ENCODE results near the gene PYGO1. TPM values are rescaled to one million over a fixed set of nuclear protein-coding genes. Genes with fewer than 3 reads are reported as not detected.
"Not testable (repeated sequence)": the region's sequence is repeated elsewhere in the genome, so short reads cannot be mapped to it uniquely, and the experiment has no call there.

Gene PYGO1
- total and polyA plus RNA-seq, 5 donors, result 1.7 to 8.2 (median 7.5) TPM

DNA sequence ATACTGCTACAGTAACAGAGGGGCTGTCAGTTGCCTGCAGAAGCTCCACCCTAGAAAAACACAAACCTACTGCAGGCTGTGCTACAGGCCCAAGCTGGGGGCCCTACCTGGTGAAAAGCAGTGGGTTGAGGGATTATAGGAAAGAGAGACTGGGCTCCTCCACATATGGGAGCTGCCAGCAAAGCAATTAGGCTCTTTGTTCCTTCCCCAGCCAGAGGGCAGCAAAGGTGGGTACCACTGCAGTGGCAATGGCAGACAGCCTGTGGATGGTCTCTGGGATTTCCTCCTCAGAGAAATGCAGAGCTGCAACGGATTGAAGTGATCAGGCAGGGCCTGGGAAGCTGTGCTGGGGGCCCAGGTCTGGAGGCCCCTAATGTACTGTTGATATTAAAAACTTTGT is 61.0 kb downstream of the PYGO1 start:
- no peaks in the 10 kb centered on the region for H3K27me3 ChIP-seq (ENCODE audit: control insufficient read depth, insufficient read depth)
- no peaks in the 10 kb centered on the region for H3K4me1 ChIP-seq (ENCODE audit: control insufficient read depth, insufficient read depth, low read length)
- WGBS, result 80% methylated on average over 1 of the region's 1 CpG
- DNase-seq (no peak), ATAC-seq (no peak)
- intact Hi-C loops (cut with DNase I), result loop anchor here in 2 of 4 donors (10.0 kb wide), 1 partner anchor 118 kb away; no protein-coding TSS in a partner anchor
- no peaks in the 10 kb centered on the region for H3K9me3 ChIP-seq (ENCODE audit: control insufficient read depth, low read length)
- H3K27ac ChIP-seq (ENCODE audit: low read length), result no peak overlapping the region
- H3K4me3 ChIP-seq (ENCODE audit: low read length), result no peak overlapping the region

DNA sequence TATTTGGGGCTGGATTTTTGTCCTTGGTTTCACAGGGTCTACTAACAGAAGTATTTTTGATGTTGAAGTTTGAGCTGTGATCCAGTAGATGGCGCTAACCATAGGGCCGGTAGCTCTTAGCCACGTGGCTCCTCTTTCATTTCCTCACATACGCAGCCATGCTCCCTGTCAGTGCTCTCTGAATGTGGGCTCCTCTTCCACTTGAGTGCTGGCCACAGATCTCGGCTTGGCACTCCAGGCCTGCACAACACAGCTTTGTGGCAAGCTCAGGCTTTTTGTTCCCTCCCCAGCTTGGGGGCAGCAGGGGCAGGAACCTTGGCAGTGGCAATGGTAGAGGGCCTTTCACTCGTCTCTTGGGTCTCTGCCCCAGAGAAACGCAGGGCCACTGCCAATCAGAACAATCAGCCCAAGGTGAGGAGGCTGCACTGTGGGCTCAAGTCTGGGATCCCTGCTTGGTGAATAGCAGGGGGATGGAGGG is 61.5 kb downstream of the PYGO1 start:
- peak; percentile 47 to 64 for ATAC-seq
- WGBS, result 27% methylated on average over 7 of the region's 7 CpGs
- intact Hi-C loops (cut with DNase I), result loop anchor here in 2 of 4 donors (10.0 kb wide), 1 partner anchor 118 kb away; no protein-coding TSS in a partner anchor
- Histone ChIP-seq H3K4me1 (ENCODE audit: control insufficient read depth, insufficient read depth, low read length) (no peaks in the 10 kb centered on the region), H3K4me3 (ENCODE audit: low read length) (no peak overlapping the region), H3K9me3 (ENCODE audit: control insufficient read depth, low read length) (no peaks in the 10 kb centered on the region), H3K27me3 (ENCODE audit: control insufficient read depth, insufficient read depth) (no peaks in the 10 kb centered on the region), H3K27ac (ENCODE audit: low read length) (no peak overlapping the region)
- peak in 2 of 3 donors; percentile 18 to 44 for DNase-seq

DNA sequence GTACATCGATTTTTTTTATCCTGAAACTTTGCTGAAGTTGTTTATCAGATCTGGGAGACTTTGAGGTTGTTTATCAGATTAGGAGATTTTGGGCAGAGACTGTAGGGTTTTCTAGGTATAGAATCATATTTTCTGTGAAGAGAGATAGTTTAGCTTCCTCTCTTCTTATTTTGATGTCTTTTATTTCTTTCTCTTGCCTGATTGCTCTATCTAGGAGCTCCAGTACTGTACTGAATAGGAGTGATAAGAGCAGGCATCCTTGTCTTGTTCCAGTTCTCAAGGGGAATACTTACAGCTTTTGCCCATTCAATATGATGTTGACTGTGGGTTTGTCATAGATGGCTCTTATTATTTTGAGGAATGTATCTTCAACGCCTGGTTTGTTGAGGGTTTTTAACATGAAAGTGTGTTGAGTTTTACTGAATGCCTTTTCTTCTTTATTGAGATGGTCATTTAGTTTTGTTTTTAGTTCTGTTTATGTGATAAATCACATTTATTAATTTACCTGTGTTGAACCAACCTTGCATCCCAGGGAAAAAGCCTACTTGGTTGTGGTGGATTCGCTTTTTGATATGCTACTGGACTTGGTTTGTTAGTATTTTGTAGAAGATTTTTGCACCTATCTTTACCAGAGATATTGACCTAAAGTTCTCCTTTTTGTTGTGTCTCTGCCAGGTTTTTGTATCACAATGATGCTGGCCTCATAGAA is 65.2 kb downstream of the PYGO1 start:
- intact Hi-C loops (cut with DNase I), result loop anchor here in 2 of 4 donors (10.0 kb wide), 1 partner anchor 122 kb away; no protein-coding TSS in a partner anchor
- Histone ChIP-seq H3K4me3 (ENCODE audit: low read length) (no peak overlapping the region), H3K27me3 (ENCODE audit: control insufficient read depth, insufficient read depth) (no peaks in the 10 kb centered on the region), H3K27ac (ENCODE audit: low read length) (no peak overlapping the region), H3K9me3 (ENCODE audit: control insufficient read depth, low read length) (no peaks in the 10 kb centered on the region), H3K4me1 (ENCODE audit: control insufficient read depth, insufficient read depth, low read length) (no peaks in the 10 kb centered on the region)
- 72% methylated on average over 3 of the region's 3 CpGs for WGBS
- DNase-seq, result no peak
- ATAC-seq, result no peak

DNA sequence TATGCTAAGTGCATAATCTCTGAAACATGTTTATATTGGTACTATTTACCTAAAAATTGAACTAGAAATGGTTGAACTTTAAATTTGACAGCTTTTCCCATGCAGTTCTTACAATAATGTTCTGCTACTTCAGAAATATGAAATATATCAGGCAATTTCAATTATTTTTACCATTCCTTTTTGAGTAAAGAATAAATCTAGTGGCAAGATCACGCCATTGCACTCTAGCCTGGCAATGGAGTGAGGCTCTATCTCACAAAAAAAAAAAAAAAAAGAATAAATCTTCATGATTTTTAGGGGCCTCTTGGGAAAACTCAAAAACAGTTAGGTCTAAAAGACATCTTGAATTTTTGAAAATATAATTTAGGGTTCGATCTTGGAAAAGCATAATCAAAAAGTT is 69.5 kb downstream of the PYGO1 start:
- ATAC-seq (no peak), DNase-seq (no peak)
- WGBS, result 86% methylated on average over 2 of the region's 2 CpGs
- intact Hi-C loops (cut with DNase I), result no loop called here
- H3K27ac ChIP-seq (ENCODE audit: low read length), result no peak overlapping the region
- no peaks in the 10 kb centered on the region for H3K4me1 ChIP-seq (ENCODE audit: control insufficient read depth, insufficient read depth, low read length)
- no peaks in the 10 kb centered on the region for H3K9me3 ChIP-seq (ENCODE audit: control insufficient read depth, low read length)
- no peaks in the 10 kb centered on the region for H3K27me3 ChIP-seq (ENCODE audit: control insufficient read depth, insufficient read depth)
- H3K4me3 ChIP-seq (ENCODE audit: low read length), result no peak overlapping the region

DNA sequence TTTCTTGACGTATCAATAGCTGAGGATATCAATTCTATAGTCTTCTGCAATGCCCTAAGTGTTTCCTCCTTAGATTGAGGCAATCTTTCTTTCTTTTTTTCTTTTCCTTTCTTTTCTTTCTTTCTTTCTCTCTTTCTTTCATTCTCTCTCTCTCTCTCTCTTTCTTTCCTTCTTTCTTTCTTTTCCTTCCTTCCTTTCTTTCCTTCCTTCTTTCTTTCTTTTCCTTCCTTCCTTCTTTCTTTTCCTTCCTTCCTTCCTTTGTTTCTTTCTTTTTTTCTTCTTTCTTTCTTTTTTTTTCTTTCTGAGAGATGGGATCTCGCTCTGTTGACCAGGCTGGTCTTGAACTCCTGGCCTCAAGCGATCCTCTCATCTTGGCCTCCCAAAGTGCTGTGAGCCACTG is 70.1 kb downstream of the PYGO1 start:
- no peak for DNase-seq
- Histone ChIP-seq H3K4me1 (ENCODE audit: control insufficient read depth, insufficient read depth, low read length) (no peaks in the 10 kb centered on the region), H3K4me3 (ENCODE audit: low read length) (no peak overlapping the region), H3K27ac (ENCODE audit: low read length) (no peak overlapping the region), H3K27me3 (ENCODE audit: control insufficient read depth, insufficient read depth) (no peaks in the 10 kb centered on the region), H3K9me3 (ENCODE audit: control insufficient read depth, low read length) (no peaks in the 10 kb centered on the region)
- ATAC-seq, result no peak
- 72% methylated on average over 3 of the region's 3 CpGs for WGBS
- intact Hi-C loops (cut with DNase I), result no loop called here

DNA sequence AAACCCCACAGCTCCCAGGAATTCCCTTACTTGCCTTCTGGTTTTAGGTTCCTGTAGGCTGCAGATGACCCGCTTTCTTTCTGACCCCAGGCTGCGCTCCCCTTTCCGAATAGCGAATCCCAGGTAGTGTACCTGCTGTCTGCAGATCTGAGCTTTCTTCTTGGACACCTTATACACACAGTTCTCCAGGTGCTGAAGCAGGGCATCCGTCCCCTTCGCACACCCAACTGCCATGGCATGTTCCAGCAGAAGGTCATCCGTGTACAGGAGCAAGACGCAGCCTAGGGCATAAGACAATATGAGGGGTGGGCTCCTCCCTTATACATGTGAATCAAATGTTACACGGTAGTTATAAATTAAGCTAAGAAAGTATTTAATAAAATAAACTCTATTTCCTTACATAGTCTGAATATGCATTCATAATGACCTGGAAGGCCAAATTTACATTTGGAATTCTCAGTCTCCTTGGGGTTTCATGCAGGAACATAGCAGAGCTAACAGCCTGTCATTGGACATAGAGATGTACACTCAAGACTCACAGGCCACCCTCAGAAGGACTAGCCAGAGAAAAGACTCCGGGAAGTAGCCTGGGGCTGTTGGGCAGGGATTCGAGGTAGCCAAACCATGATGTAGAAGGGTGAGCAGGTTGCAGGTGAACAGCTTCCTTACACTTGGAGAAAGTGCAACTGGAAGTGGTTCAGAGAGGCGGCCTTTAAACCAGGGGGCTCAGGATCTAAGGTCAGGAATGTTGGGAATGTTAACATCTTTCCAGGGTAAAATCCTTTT is 72.0 kb downstream of the PYGO1 start:
- H3K27me3 ChIP-seq (ENCODE audit: control insufficient read depth, insufficient read depth), result no peaks in the 10 kb centered on the region

DNA sequence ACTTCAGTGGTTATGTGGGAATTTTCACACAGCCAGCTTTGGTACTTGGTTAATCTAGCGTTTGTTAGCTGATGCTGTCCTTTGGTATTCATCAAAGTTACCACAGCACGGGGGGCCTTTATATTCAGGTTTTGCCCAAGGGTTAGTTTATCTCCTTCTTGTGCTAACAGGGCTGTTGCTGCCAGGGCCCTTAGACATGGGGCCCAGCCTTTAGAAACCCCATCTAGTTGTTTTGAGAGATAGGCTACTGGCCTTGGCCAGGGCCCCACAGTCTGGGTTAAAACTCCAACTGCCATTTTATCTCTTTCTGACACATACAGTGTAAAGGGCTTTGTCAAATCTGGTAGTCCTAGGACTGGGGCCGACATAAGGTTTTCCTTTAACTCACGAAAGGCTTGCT is 72.7 kb downstream of the PYGO1 start:
- H3K4me3 ChIP-seq (ENCODE audit: low read length), result no peak overlapping the region
- H3K27ac ChIP-seq (ENCODE audit: low read length), result no peak overlapping the region
- DNase-seq, result no peak
- H3K4me1 ChIP-seq (ENCODE audit: control insufficient read depth, insufficient read depth, low read length), result no peaks in the 10 kb centered on the region
- H3K9me3 ChIP-seq (ENCODE audit: control insufficient read depth, low read length), result no peaks in the 10 kb centered on the region
- intact Hi-C loops (cut with DNase I), result no loop called here
- no peak for ATAC-seq
- no peaks in the 10 kb centered on the region for H3K27me3 ChIP-seq (ENCODE audit: control insufficient read depth, insufficient read depth)
- 71% methylated on average over 4 of the region's 4 CpGs for WGBS

More for the DNA sequence above, 72.0 kb downstream of the PYGO1 start:
- no peaks in the 10 kb centered on the region for H3K9me3 ChIP-seq (ENCODE audit: control insufficient read depth, low read length)
- no peak overlapping the region for H3K27ac ChIP-seq (ENCODE audit: low read length)
- no peak for DNase-seq
- WGBS, result 93% methylated on average over 12 of the region's 12 CpGs
- ATAC-seq, result no peak
- no peak overlapping the region for H3K4me3 ChIP-seq (ENCODE audit: low read length)
- H3K4me1 ChIP-seq (ENCODE audit: control insufficient read depth, insufficient read depth, low read length), result no peaks in the 10 kb centered on the region
- intact Hi-C loops (cut with DNase I), result no loop called here

DNA sequence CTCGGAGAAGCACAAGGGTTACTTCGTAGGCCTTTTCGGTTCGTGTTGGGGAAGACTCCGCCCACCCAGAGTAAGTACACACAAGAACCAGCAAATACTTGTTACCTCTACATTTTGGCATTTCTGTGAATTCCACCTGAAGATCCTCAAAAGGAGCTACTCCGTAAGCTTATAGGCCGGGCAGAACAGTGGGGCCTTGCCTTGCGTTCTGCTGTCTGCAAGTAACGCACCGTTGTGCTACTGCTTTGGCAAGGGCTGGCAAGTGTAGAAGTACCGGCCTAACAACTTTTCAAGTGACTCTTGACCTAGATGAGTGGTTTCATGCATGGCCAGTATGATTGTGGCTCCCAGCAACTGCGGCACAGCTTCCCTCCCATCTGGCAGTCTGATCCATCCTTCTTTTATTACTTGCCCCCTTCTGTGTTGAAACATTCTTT is 73.7 kb downstream of the PYGO1 start:
- Histone ChIP-seq H3K27me3 (ENCODE audit: control insufficient read depth, insufficient read depth) (no peaks in the 10 kb centered on the region), H3K4me3 (ENCODE audit: low read length) (no peak overlapping the region), H3K27ac (ENCODE audit: low read length) (no peak overlapping the region), H3K9me3 (ENCODE audit: control insufficient read depth, low read length) (no peaks in the 10 kb centered on the region), H3K4me1 (ENCODE audit: control insufficient read depth, insufficient read depth, low read length) (no peaks in the 10 kb centered on the region)
- WGBS, result 93% methylated on average over 12 of the region's 12 CpGs
- intact Hi-C loops (cut with DNase I), result no loop called here
- no peak for ATAC-seq
- DNase-seq, result no peak

DNA sequence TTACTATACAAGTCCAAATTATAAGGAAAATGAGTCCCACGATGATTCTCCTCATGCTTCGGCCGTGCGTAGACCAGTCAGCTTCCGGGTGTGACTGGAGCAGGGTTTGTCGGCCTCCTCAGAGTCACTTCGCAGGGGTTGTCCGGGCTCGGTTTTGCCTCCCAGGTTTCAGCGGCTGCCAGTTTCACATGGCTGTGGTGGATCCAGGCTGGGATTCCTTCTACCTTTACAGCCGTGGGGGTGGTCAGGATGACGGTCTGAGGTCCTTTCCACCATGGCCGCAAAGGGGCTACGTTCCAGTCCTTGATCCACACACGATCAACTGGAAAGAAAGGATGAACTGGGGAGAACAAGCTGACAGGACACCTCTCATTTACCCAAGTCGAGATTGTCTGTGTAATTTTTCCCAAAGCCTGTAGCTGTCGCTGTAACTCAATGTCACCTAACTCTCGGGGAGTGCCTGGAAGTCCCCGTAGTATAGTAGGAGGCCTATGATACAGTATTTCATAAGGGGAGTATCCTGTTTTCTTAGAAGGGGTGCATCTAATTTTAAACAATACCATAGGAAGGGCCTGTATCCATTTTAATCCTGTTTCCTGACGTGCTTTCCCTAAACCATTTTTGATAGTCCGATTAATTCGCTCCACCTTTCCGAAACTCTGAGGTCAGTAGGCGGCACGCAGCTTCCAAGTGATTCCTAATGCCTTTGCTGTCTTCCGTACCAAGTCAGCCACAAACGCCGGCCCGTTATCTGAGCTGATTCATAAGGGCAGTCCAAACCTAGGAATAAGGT is 74.3 kb downstream of the PYGO1 start:
- H3K27me3 ChIP-seq (ENCODE audit: control insufficient read depth, insufficient read depth); H3K4me1 ChIP-seq (ENCODE audit: control insufficient read depth, insufficient read depth, low read length); H3K4me3 ChIP-seq (ENCODE audit: low read length); intact Hi-C loops (cut with DNase I); H3K27ac ChIP-seq (ENCODE audit: low read length); ATAC-seq; H3K9me3 ChIP-seq (ENCODE audit: control insufficient read depth, low read length); DNase-seq: not testable (repeated sequence)
- 69% methylated on average over 29 of the region's 29 CpGs for WGBS

DNA sequence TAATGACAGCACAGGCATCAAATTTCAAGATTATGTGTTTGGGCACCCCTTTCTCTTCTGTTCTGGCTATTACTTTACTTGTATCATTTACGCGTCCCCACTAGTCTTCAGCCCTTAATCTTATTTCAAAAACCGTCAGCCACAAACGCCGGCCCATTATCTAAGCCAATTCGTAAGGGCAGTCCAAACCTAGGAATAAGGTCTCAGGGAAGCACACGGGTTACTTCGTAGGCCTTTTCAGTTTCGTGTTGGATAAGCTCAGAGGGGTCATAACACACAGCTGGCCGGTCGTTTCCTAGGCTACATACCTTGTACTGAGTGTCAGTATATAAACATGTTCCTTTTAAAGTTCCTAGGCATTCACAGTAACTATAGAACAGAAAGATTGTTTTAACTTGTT is 75.0 kb downstream of the PYGO1 start:
- Histone ChIP-seq H3K9me3 (ENCODE audit: control insufficient read depth, low read length) (no peaks in the 10 kb centered on the region), H3K27me3 (ENCODE audit: control insufficient read depth, insufficient read depth) (no peaks in the 10 kb centered on the region), H3K4me3 (ENCODE audit: low read length) (no peak overlapping the region), H3K27ac (ENCODE audit: low read length) (no peak overlapping the region), H3K4me1 (ENCODE audit: control insufficient read depth, insufficient read depth, low read length) (no peaks in the 10 kb centered on the region)
- intact Hi-C loops (cut with DNase I), result no loop called here
- DNase-seq, result no peak
- ATAC-seq, result no peak
- 66% methylated on average over 11 of the region's 11 CpGs for WGBS

Measured in right cardiac atrium (tissue), 5 donors.